ENCODE measurements around the gene GMPR2. TPM values are rescaled to one million over a fixed set of nuclear protein-coding genes. Genes with fewer than 3 reads are reported as not detected.

The GMPR2 gene
- 78.4 and 98.2 TPM in 2 replicates for total RNA-seq (2014; rRNA removed; shearing (Covaris generic))

GRCh38 chr14:24232645-24233537 is at the start of gene GMPR2:
Gene GMPR2 (plus strand): TSS chr14:24232929. CDS start chr14:24233254, 325 bp downstream.
- no peak for DNase-seq (ENCODE audit: low spot score)

GRCh38 chr14:24183014-24183481 is 49.7 kb upstream of the GMPR2 start:
- DNase-seq (ENCODE audit: low spot score), result no peak

- no peak for DNase-seq (ENCODE audit: low spot score)
Observed at GRCh38 chr14:24184104-24184970, 48.4 kb upstream of the GMPR2 start.

- no peak for DNase-seq (ENCODE audit: low spot score)
Observed at GRCh38 chr14:24185026-24185425, 47.7 kb upstream of the GMPR2 start.

GRCh38 chr14:24185741-24186140 is 47.0 kb upstream of the GMPR2 start:
- no peak for DNase-seq (ENCODE audit: low spot score)

- no peak for DNase-seq (ENCODE audit: low spot score)
Observed at GRCh38 chr14:24186831-24187538, 45.7 kb upstream of the GMPR2 start.

GRCh38 chr14:24187539-24187915 is 45.2 kb upstream of the GMPR2 start:
- no peak for DNase-seq (ENCODE audit: low spot score)

- DNase-seq (ENCODE audit: low spot score), result peak; percentile 96
Observed at GRCh38 chr14:24188251-24189058, 44.3 kb upstream of the GMPR2 start, which contains the start of gene IPO4. Gene IPO4 (minus strand): TSS chr14:24188816. CDS start chr14:24188787, 29 bp downstream.

GRCh38 chr14:24189059-24189375 is 43.7 kb upstream of the GMPR2 start:
- no peak for DNase-seq (ENCODE audit: low spot score)

- DNase-seq (ENCODE audit: low spot score), result no peak
Observed at GRCh38 chr14:24189460-24189859, 43.3 kb upstream of the GMPR2 start.

- DNase-seq (ENCODE audit: low spot score), result no peak
Observed at GRCh38 chr14:24190416-24190815, 42.3 kb upstream of the GMPR2 start.

GRCh38 chr14:24192933-24193332 is 39.8 kb upstream of the GMPR2 start:
- DNase-seq (ENCODE audit: low spot score), result no peak

GRCh38 chr14:24194186-24194872 is 38.4 kb upstream of the GMPR2 start:
- no peak for DNase-seq (ENCODE audit: low spot score)

- no peak for DNase-seq (ENCODE audit: low spot score)
Observed at GRCh38 chr14:24194873-24195185, 37.9 kb upstream of the GMPR2 start.

- peak; percentile 85 for DNase-seq (ENCODE audit: low spot score)
Observed at GRCh38 chr14:24195186-24196070, 37.3 kb upstream of the GMPR2 start, which contains the start of gene TM9SF1. Gene TM9SF1 (minus strand): TSS chr14:24195441. CDS start chr14:24195019, 422 bp downstream.

- no peak for DNase-seq (ENCODE audit: low spot score)
Observed at GRCh38 chr14:24196071-24197055, 36.4 kb upstream of the GMPR2 start.

GRCh38 chr14:24197056-24197450 is 35.7 kb upstream of the GMPR2 start:
- no peak for DNase-seq (ENCODE audit: low spot score)
